Endothelial cell of umbilical vein (primary cell): ENCODE data around the gene TNIK. TPM values are rescaled to one million over a fixed set of nuclear protein-coding genes. Genes with fewer than 3 reads are reported as not detected.

Experiments
- BruUV-seq: library from RNA; stranded (reverse); fragments of 400-500 nt; replicated peaks from 2 replicates; lab custom pipeline; 2021; lab: Mats Ljungman, UMichigan
- CTCF ChIA-PET: fragments of 300-600, 350-600 bp; sonication (Branson Sonifier 250); formaldehyde crosslinking; loops from one replicate; lab custom pipeline; 2021; ENCODE audit warnings: antibody characterized with exemption, inconsistent platforms; lab: Charles Lee
- POLR2A ChIA-PET: fragments of 300-600, 350-600 bp; sonication (Branson Sonifier 250); formaldehyde crosslinking; loops from one replicate; lab custom pipeline; 2021; ENCODE audit warnings: antibody characterized with exemption, inconsistent platforms; lab: Charles Lee
- DNase-seq: peaks from one replicate; pipeline ENCODE4 v3.0.0-alpha.2; 2011; ENCODE audit warnings: low read depth, low spot score
- FAIRE-seq: peaks from 2 replicates; lab custom pipeline; 2011; peaks lifted over from hg19 to GRCh38; lab: Jason Lieb, UNC
- H2AFZ ChIP-seq: 2 replicates; pipeline ENCODE4 v1.6.0; 2012; ENCODE audit warnings: low read depth, low read length, control low read depth, inconsistent platforms
- H3K27ac ChIP-seq: 2 replicates; pipeline ENCODE4 v1.5.1; 2011; ENCODE audit warnings: low read depth, mild to moderate bottlenecking, control low read depth, low read length, moderate library complexity; ENCODE audit not compliant: insufficient read depth
- H3K27me3 ChIP-seq, 2 experiments: 2 replicates each; pipeline versions ENCODE4 v1.6.0 to v1.6.1; 2011; ENCODE audit warnings: low read length in 2 of 2, mixed read lengths in 1 of 2; ENCODE audit not compliant: control insufficient read depth in 2 of 2, insufficient read depth in 2 of 2
- H3K36me3 ChIP-seq, 2 experiments: 2 replicates in 1 of 2; 3 replicates in 1 of 2; pipeline ENCODE4 v1.5.1; 2011; ENCODE audit warnings: low read length in 2 of 2, mild to moderate bottlenecking in 1 of 2, moderate library complexity in 1 of 2; ENCODE audit not compliant: control insufficient read depth in 2 of 2, insufficient read depth in 2 of 2; ENCODE audit errors: extremely low read depth in 1 of 2
- H3K4me1 ChIP-seq: 3 replicates; pipeline ENCODE4 v1.5.1; 2011; ENCODE audit warnings: mild to moderate bottlenecking, low read length; ENCODE audit not compliant: control insufficient read depth, insufficient read depth; ENCODE audit errors: extremely low read depth
- H3K4me2 ChIP-seq: 2 replicates; pipeline ENCODE4 v1.6.1; 2011; ENCODE audit warnings: low read length, control low read depth, mixed read lengths; ENCODE audit not compliant: insufficient read depth
- H3K4me3 ChIP-seq, 3 experiments: fragments of 200-600 bp in 1 of 3; sonication (generic), shearing (Covaris generic) in 1 of 3; replicated peaks in 1 of 3; 2 replicates each; pipeline ENCODE4 v1.5.1; 2011 to 2016; ENCODE audit warnings: control low read depth in 3 of 3, low read length in 3 of 3, mild to moderate bottlenecking in 2 of 3, inconsistent platforms in 1 of 3, low read depth in 1 of 3, moderate library complexity in 1 of 3; ENCODE audit not compliant: insufficient read depth in 1 of 3
- H3K79me2 ChIP-seq: 2 replicates; pipeline ENCODE4 v1.6.0; 2012; ENCODE audit warnings: low read length, inconsistent platforms; ENCODE audit not compliant: control insufficient read depth, insufficient read depth
- H3K9ac ChIP-seq: replicated peaks from 2 replicates; pipeline ENCODE3; 2011; ENCODE audit warnings: low read length, control low read depth; ENCODE audit not compliant: insufficient read depth; ENCODE audit errors: extremely low read depth
- H3K9me1 ChIP-seq: replicated peaks from 3 replicates; pipeline ENCODE4 v1.6.0; 2011; ENCODE audit warnings: mild to moderate bottlenecking, low read length; ENCODE audit not compliant: control insufficient read depth, insufficient read depth; ENCODE audit errors: extremely low read depth
- H3K9me3 ChIP-seq: replicated peaks from 2 replicates; pipeline ENCODE4 v1.5.1; 2012; ENCODE audit warnings: low read length, inconsistent platforms; ENCODE audit not compliant: control insufficient read depth, insufficient read depth
- H4K20me1 ChIP-seq: replicated peaks from 2 replicates; pipeline ENCODE3; 2011; ENCODE audit warnings: mild to moderate bottlenecking, low read length; ENCODE audit not compliant: control insufficient read depth, insufficient read depth; ENCODE audit errors: extremely low read depth
- EZH2 ChIP-seq: IDR thresholded peaks from 2 replicates; pipeline ENCODE4 v1.6.1; 2012; ENCODE audit warnings: borderline replicate concordance, low read depth, mild to moderate bottlenecking, moderate library complexity, low read length, inconsistent platforms; ENCODE audit not compliant: severe bottlenecking
- FOS ChIP-seq: IDR thresholded peaks from 2 replicates; pipeline ENCODE4 v1.6.1; 2011; ENCODE audit warnings: mild to moderate bottlenecking, low read length, moderate library complexity, borderline replicate concordance; ENCODE audit not compliant: insufficient read depth
- GATA2 ChIP-seq: IDR thresholded peaks from 2 replicates; pipeline ENCODE4 v1.7.0; 2011; ENCODE audit warnings: low read depth, mild to moderate bottlenecking, moderate library complexity, mixed read lengths, low read length; ENCODE audit not compliant: insufficient read length, insufficient read depth
- JUN ChIP-seq: IDR thresholded peaks from 2 replicates; pipeline ENCODE4 v1.6.1; 2011; ENCODE audit warnings: borderline replicate concordance, low read depth; ENCODE audit not compliant: insufficient read length, insufficient read depth
- MYC ChIP-seq: IDR thresholded peaks from one replicate; pipeline ENCODE4 v1.6.1; 2011; ENCODE audit warnings: mild to moderate bottlenecking, low read depth, low read length
- POLR2A ChIP-seq: IDR thresholded peaks from 2 replicates; pipeline ENCODE4 v1.6.1; 2012; ENCODE audit warnings: low read depth, mild to moderate bottlenecking, control low read depth, low read length
- POLR2AphosphoS5 ChIP-seq: IDR thresholded peaks from 2 replicates; pipeline ENCODE4 v1.6.1; 2012; ENCODE audit warnings: low read depth, mild to moderate bottlenecking, control low read depth, low read length, moderate library complexity; ENCODE audit not compliant: insufficient read depth
- dilution Hi-C: fragments of 300-500 bp; cut with MboI; formaldehyde crosslinking; loops from one replicate; pipeline ENCODE4 v1.15.0; 2019; ENCODE audit warnings: low sequenced_read_pairs; ENCODE audit not compliant: extremely low pct_ligation_motif_present
- intact Hi-C: fragments of 100-400 bp; cut with micrococcal nuclease; formaldehyde crosslinking; loops from one replicate; pipeline ENCODE4 v1.10.0; 2022
- polyA plus RNA-seq, 4 experiments: library from polyadenylated mRNA; depleted of rRNA in 3 of 4; stranded (reverse) in 3 of 4; unstranded in 1 of 4; fragments of >200 nt; gene quantifications; 2 replicates each; pipeline versions ENCODE4 v1.2.1 to v1.2.3, GENCODE V29; 2011 to 2012; ENCODE audit warnings: missing spikeins in 1 of 4
- total RNA-seq: library from RNA; stranded (reverse); gene quantifications from 2 replicates; pipeline ENCODE4 v1.2.3, GENCODE V29; 2021
- TF ChIP-seq, protein P1 (sequence below): IDR thresholded peaks from 2 replicates; pipeline ENCODE4 v1.6.1; 2011; ENCODE audit not compliant: insufficient read depth, insufficient read length
- TF ChIP-seq, protein P2 (sequence below), 2 donors: IDR thresholded peaks; 1 replicate in 1 of 2; 2 replicates in 1 of 2; pipeline ENCODE4 v1.5.1; 2011; ENCODE audit warnings: low read length in 2 of 2, mild to moderate bottlenecking in 2 of 2, moderate library complexity in 2 of 2, control low read depth in 1 of 2, inconsistent platforms in 1 of 2, low read depth in 1 of 2; ENCODE audit not compliant: insufficient read depth in 1 of 2; ENCODE audit errors: extremely low read depth in 1 of 2

TNIK gene
- total and polyA plus RNA-seq, 2 donors (not counting 3 experiments of a cell fraction or from before 2014, with no cell fraction given) = 10.9 to 39.7 TPM

DNA sequence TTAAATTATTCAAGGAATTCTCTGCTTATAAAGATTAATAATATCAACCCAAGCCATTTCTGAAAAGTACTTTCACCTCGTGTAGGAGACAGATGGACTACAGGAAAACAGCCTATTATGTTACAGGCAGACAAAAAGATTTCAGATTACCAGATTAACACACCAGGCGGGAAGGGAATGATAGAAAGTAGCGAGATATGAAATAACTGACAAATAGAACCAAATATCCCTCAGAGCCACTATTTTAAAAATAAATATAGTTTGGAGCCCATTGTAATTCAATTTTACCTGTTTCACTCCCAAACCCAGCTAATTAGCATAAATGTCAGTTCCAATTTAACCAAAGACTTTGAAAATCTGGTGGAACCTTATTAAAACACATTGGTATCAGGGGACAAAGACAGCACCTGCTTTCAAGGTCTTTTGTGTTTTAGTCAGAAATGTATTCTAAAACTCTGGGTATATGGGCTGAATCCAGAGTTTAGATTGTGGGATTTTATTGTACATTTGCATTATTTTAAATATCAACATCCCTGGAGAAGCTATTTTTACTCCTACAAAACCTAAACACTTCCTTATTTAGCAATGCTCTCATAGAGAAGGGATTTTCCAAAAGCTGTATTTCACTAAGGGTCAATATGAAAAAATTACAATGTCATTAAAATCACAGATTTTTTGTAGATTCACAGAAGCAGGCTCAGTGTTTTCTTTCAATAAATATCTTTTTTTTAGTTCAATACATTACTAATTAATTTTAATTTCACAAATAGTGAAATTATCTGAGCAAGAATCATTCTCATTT lies 138.4 kb downstream of the TNIK start:
- Histone ChIP-seq H2AFZ (no peak overlapping the region), H3K4me3 (no peak overlapping the region), H3K9me1 (no peaks in the 10 kb centered on the region), H3K4me1 (peaks cover 5% of the 10 kb centered on the region), H3K4me2 (no peak overlapping the region), H4K20me1 (no peaks in the 10 kb centered on the region), H3K27ac (no peak overlapping the region), H3K79me2 (peaks cover 3% of the 10 kb centered on the region), H3K9me3 (no peaks in the 10 kb centered on the region), H3K36me3 (no peaks in the 10 kb centered on the region), H3K9ac (no peak overlapping the region), H3K27me3 (no peaks in the 10 kb centered on the region)
- dilution Hi-C loops = no loop called here
- BruUV-seq = no TSS peak
- ChIA-PET POLR2A (no interaction called here), CTCF (interaction anchor here (0.8 to 1.6 kb wide), 2 partner anchors 26 to 134 kb away, joined by 3 read pairs; no protein-coding TSS in a partner anchor)
- FAIRE-seq (no peak), DNase-seq (no peak)
- intact Hi-C loops = no loop called here
- no peak for TF ChIP-seq POLR2AphosphoS5
- TF ChIP-seq, protein P1, sequence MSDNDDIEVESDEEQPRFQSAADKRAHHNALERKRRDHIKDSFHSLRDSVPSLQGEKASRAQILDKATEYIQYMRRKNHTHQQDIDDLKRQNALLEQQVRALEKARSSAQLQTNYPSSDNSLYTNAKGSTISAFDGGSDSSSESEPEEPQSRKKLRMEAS = no peak
- TF ChIP-seq POLR2A = no peak
- TF ChIP-seq FOS = no peak
- no peak for TF ChIP-seq GATA2
- TF ChIP-seq EZH2 = no peak
- TF ChIP-seq MYC = no peak
- TF ChIP-seq, protein P2, sequence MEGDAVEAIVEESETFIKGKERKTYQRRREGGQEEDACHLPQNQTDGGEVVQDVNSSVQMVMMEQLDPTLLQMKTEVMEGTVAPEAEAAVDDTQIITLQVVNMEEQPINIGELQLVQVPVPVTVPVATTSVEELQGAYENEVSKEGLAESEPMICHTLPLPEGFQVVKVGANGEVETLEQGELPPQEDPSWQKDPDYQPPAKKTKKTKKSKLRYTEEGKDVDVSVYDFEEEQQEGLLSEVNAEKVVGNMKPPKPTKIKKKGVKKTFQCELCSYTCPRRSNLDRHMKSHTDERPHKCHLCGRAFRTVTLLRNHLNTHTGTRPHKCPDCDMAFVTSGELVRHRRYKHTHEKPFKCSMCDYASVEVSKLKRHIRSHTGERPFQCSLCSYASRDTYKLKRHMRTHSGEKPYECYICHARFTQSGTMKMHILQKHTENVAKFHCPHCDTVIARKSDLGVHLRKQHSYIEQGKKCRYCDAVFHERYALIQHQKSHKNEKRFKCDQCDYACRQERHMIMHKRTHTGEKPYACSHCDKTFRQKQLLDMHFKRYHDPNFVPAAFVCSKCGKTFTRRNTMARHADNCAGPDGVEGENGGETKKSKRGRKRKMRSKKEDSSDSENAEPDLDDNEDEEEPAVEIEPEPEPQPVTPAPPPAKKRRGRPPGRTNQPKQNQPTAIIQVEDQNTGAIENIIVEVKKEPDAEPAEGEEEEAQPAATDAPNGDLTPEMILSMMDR (IDR thresholded peaks at IDR 0.05; ENCODE audit: extremely low read depth in 1 of 2, insufficient read depth in 1 of 2, low read depth in 1 of 2, low read length in 2 of 2) = no peak
- no peak for TF ChIP-seq JUN
